Activated B cell treated with CpG ODN at 0.5 μM for 24 hours (primary cell): Measurements from ENCODE around the gene LMTK2. TPM values are rescaled to one million over a fixed set of nuclear protein-coding genes. Genes with fewer than 3 reads are reported as not detected.

Source experiments
- total RNA-seq: library from RNA; stranded (reverse); gene quantifications from 2 replicates; pipeline ENCODE4 v1.2.3, GENCODE V29; 2022

The LMTK2 gene
- total RNA-seq, 1 donor from 2014 or later = 9.6 TPM

Other genes with a start within 250 kb of the LMTK2 start
- gene ASNS, start 234.5 kb upstream of the LMTK2 start, total RNA-seq = 92.1 and 101 TPM in 2 replicates
- gene OCM2, start 116.7 kb upstream of the LMTK2 start, total RNA-seq = not detected in 2 replicates
- 0.35 TPM in 1 of 2 replicates, not detected in the other for gene BHLHA15, start 104.6 kb downstream of the LMTK2 start, total RNA-seq
- 24.6 and 34.5 TPM in 2 replicates for gene TECPR1, start 145.4 kb downstream of the LMTK2 start, total RNA-seq
- gene BRI3, start 174.8 kb downstream of the LMTK2 start, total RNA-seq = 53.7 and 55.9 TPM in 2 replicates